ENCODE measurements around the gene SEMA4D.

The SEMA4D gene

GRCh38 chr9:89497978-89498851 is at the start of gene SEMA4D:
SEMA4D (minus strand) TSS chr9:89498113; CDS start chr9:89405456, 92,657 bp downstream.
- no peak for DNase-seq

GRCh38 chr9:89547000-89547399 is 49.1 kb upstream of the SEMA4D start:
- DNase-seq: no peak

GRCh38 chr9:89544279-89544661 is 46.4 kb upstream of the SEMA4D start:
- no peak for DNase-seq

- DNase-seq: no peak
Observed at GRCh38 chr9:89543621-89544278, 45.8 kb upstream of the SEMA4D start.

GRCh38 chr9:89543111-89543510 is 45.2 kb upstream of the SEMA4D start:
- no peak for DNase-seq

GRCh38 chr9:89542401-89543021 is 44.6 kb upstream of the SEMA4D start:
- no peak for DNase-seq

- DNase-seq: no peak
Observed at GRCh38 chr9:89541798-89542197, 43.9 kb upstream of the SEMA4D start.

GRCh38 chr9:89539374-89539773 is 41.5 kb upstream of the SEMA4D start:
- no peak for DNase-seq

- DNase-seq: no peak
Observed at GRCh38 chr9:89538871-89539270, 41.0 kb upstream of the SEMA4D start.

GRCh38 chr9:89537166-89537565 is 39.3 kb upstream of the SEMA4D start:
- no peak for DNase-seq

- DNase-seq: no peak
Observed at GRCh38 chr9:89536600-89536999, 38.7 kb upstream of the SEMA4D start.

- DNase-seq: no peak
Observed at GRCh38 chr9:89536145-89536574, 38.2 kb upstream of the SEMA4D start.

GRCh38 chr9:89535461-89535860 is 37.5 kb upstream of the SEMA4D start:
- DNase-seq: no peak

GRCh38 chr9:89534515-89535287 is 36.8 kb upstream of the SEMA4D start:
- DNase-seq: no peak

GRCh38 chr9:89533411-89534095 is 35.6 kb upstream of the SEMA4D start:
- DNase-seq: no peak

- DNase-seq: no peak
Observed at GRCh38 chr9:89532944-89533343, 35.0 kb upstream of the SEMA4D start.

GRCh38 chr9:89532478-89532877 is 34.6 kb upstream of the SEMA4D start:
- no peak for DNase-seq

- DNase-seq: no peak
Observed at GRCh38 chr9:89531766-89532165, 33.9 kb upstream of the SEMA4D start.

GRCh38 chr9:89530726-89531125 is 32.8 kb upstream of the SEMA4D start:
- DNase-seq: no peak

GRCh38 chr9:89529243-89530035 is 31.5 kb upstream of the SEMA4D start:
- no peak for DNase-seq

- no peak for DNase-seq
Observed at GRCh38 chr9:89528540-89528939, 30.6 kb upstream of the SEMA4D start.

GRCh38 chr9:89528131-89528530 is 30.2 kb upstream of the SEMA4D start:
- DNase-seq: no peak

Measured in NCI-H446 treated with DMSO at 0.1 percent for 48 hours (cell line).